Liver (tissue), 9 donors: ENCODE data around the gene PNRC1. TPM values are rescaled to one million over a fixed set of nuclear protein-coding genes. Genes with fewer than 3 reads are reported as not detected.

ENCODE experiments used
- DNase-seq: peaks from one replicate; pipeline ENCODE4 v3.0.0-alpha.2; 2017; ENCODE audit warnings: low spot score
- H3K27ac ChIP-seq, 2 donors: one replicate each; pipeline ENCODE4 v1.7.0; 2013; ENCODE audit warnings: inconsistent platforms in 2 of 2, low read length in 2 of 2, control low read depth in 1 of 2, low read depth in 1 of 2, mild to moderate bottlenecking in 1 of 2
- H3K27me3 ChIP-seq, 4 donors: one replicate each; pipeline versions ENCODE4 v1.6.1 to v1.7.0; 2013; ENCODE audit warnings: low read length in 3 of 4, inconsistent platforms in 1 of 4, mild to moderate bottlenecking in 1 of 4, moderate library complexity in 1 of 4; ENCODE audit not compliant: control insufficient read depth in 4 of 4, insufficient read depth in 4 of 4
- H3K36me3 ChIP-seq, 4 donors: one replicate each; pipeline versions ENCODE4 v1.6.1 to v1.7.0; 2013; ENCODE audit warnings: low read length in 3 of 4, mild to moderate bottlenecking in 3 of 4, low read depth in 1 of 4, moderate library complexity in 1 of 4; ENCODE audit not compliant: control insufficient read depth in 4 of 4, insufficient read depth in 3 of 4
- H3K4me1 ChIP-seq, 4 donors: one replicate each; pipeline versions ENCODE4 v1.6.1 to v1.7.0; 2013; ENCODE audit warnings: low read length in 3 of 4, mild to moderate bottlenecking in 3 of 4, moderate library complexity in 1 of 4; ENCODE audit not compliant: control insufficient read depth in 4 of 4, insufficient read depth in 4 of 4
- H3K4me3 ChIP-seq, 3 donors: one replicate each; pipeline versions ENCODE4 v1.6.1 to v1.7.0; 2013; ENCODE audit warnings: low read length in 3 of 3, control low read depth in 1 of 3, low read depth in 1 of 3, mild to moderate bottlenecking in 1 of 3
- H3K9ac ChIP-seq, 2 donors: one replicate each; pipeline ENCODE4 v1.7.0; 2013; ENCODE audit warnings: low read length in 2 of 2, mild to moderate bottlenecking in 2 of 2, moderate library complexity in 2 of 2, control low read depth in 1 of 2, low read depth in 1 of 2
- H3K9me3 ChIP-seq, 4 donors: one replicate each; pipeline versions ENCODE4 v1.6.1 to v1.7.0; 2013; ENCODE audit warnings: low read length in 3 of 4; ENCODE audit not compliant: control insufficient read depth in 4 of 4
- EGR1 ChIP-seq, 2 donors: IDR thresholded peaks; 2 replicates each; pipeline ENCODE4 v1.6.1; 2016 to 2018; ENCODE audit warnings: antibody characterized with exemption in 2 of 2, low read depth in 2 of 2
- FOXA1 ChIP-seq: IDR thresholded peaks from 2 replicates; pipeline ENCODE4 v1.6.1; 2016; ENCODE audit warnings: antibody characterized with exemption
- FOXA2 ChIP-seq: IDR thresholded peaks from 2 replicates; pipeline ENCODE4 v1.6.1; 2016; ENCODE audit warnings: antibody characterized with exemption
- GABPA ChIP-seq, 2 donors: IDR thresholded peaks in 1 of 2; conservative IDR thresholded peaks in 1 of 2; 2 replicates each; pipeline ENCODE4 v1.6.1; 2016; ENCODE audit warnings: antibody characterized with exemption in 2 of 2, mild to moderate bottlenecking in 1 of 2, moderate library complexity in 1 of 2
- HNF4A ChIP-seq, 2 donors: conservative IDR thresholded peaks; 2 replicates each; pipeline ENCODE4 v1.6.1; 2016; ENCODE audit warnings: antibody characterized with exemption in 2 of 2, mild to moderate bottlenecking in 2 of 2
- HNF4G ChIP-seq: IDR thresholded peaks from 2 replicates; pipeline ENCODE4 v1.6.1; 2016; ENCODE audit warnings: antibody characterized with exemption
- JUND ChIP-seq, 2 donors: IDR thresholded peaks; 2 replicates each; pipeline ENCODE4 v1.6.1; 2016; ENCODE audit warnings: antibody characterized with exemption in 2 of 2
- NR2F2 ChIP-seq: IDR thresholded peaks from 2 replicates; pipeline ENCODE4 v1.6.1; 2016; ENCODE audit warnings: antibody characterized with exemption
- RAD21 ChIP-seq, 2 donors: IDR thresholded peaks; 2 replicates each; pipeline ENCODE4 v1.6.1; 2016; ENCODE audit warnings: antibody characterized with exemption in 2 of 2, mild to moderate bottlenecking in 2 of 2
- RXRA ChIP-seq, 2 donors: IDR thresholded peaks; 2 replicates each; pipeline ENCODE4 v1.6.1; 2017 to 2018; ENCODE audit warnings: antibody characterized with exemption in 2 of 2, mild to moderate bottlenecking in 1 of 2
- SP1 ChIP-seq: IDR thresholded peaks from 2 replicates; pipeline ENCODE4 v1.6.1; 2018; ENCODE audit warnings: antibody characterized with exemption, mild to moderate bottlenecking
- TAF1 ChIP-seq: conservative IDR thresholded peaks from 2 replicates; pipeline ENCODE4 v1.6.1; 2016; ENCODE audit warnings: antibody characterized with exemption, mild to moderate bottlenecking
- YY1 ChIP-seq: IDR thresholded peaks from 2 replicates; pipeline ENCODE4 v1.6.1; 2016; ENCODE audit warnings: antibody characterized with exemption, mild to moderate bottlenecking
- WGBS: extraction: QIAGEN DNeasy Blood & Tissue Kit; methylation state at CpG from one replicate; pipeline ENCODE4 v1.1.7; 2013; 5-methylcytosine and 5-hydroxymethylcytosine counted together
- polyA plus RNA-seq, 2 donors: library from polyadenylated mRNA; stranded (reverse) in 1 of 2; unstranded in 1 of 2; fragments of 200-250 nt in 1 of 2; fragments of >200 nt in 1 of 2; fragmentation: Nextera tagmentation in 1 of 2; extraction: Ambion mirVana in 1 of 2; gene quantifications; one replicate each; pipeline versions ENCODE4 v1.2.1 to v1.2.3, GENCODE V29; 2013 to 2015
- total RNA-seq, 2 donors: library from RNA; depleted of rRNA; stranded (reverse); fragments of >200 nt; gene quantifications; one replicate each; pipeline ENCODE4 v1.2.3, GENCODE V29; 2014
- TF ChIP-seq, protein P1 (sequence below): fragments of 150-350 bp; IDR thresholded peaks from 2 replicates; pipeline ENCODE4 v1.5.1; 2017; ENCODE audit warnings: improper control_type of control experiment, low read depth, low read length; ENCODE audit not compliant: missing input control
- TF ChIP-seq, protein P2 (sequence below): IDR thresholded peaks from 2 replicates; pipeline ENCODE4 v1.6.1; 2016; ENCODE audit warnings: antibody characterized with exemption
- TF ChIP-seq, protein P3 (sequence below): IDR thresholded peaks from 2 replicates; pipeline ENCODE4 v1.6.1; 2016; ENCODE audit warnings: antibody characterized with exemption, mild to moderate bottlenecking
- TF ChIP-seq, protein P4 (sequence below): IDR thresholded peaks from 2 replicates; pipeline ENCODE4 v1.6.1; 2016; ENCODE audit warnings: antibody characterized with exemption
- TF ChIP-seq, protein P5 (sequence below): IDR thresholded peaks from 2 replicates; pipeline ENCODE4 v1.6.1; 2016; ENCODE audit warnings: antibody characterized with exemption
- donor health status: healthy.
- donor health status: healthy.
- donor health status: healthy.
- donor health status: healthy.
- donor health status: healthy.

PNRC1 gene
- total and polyA plus RNA-seq, 4 donors, result 27.4 to 71.4 (median 53.6) TPM

DNA sequence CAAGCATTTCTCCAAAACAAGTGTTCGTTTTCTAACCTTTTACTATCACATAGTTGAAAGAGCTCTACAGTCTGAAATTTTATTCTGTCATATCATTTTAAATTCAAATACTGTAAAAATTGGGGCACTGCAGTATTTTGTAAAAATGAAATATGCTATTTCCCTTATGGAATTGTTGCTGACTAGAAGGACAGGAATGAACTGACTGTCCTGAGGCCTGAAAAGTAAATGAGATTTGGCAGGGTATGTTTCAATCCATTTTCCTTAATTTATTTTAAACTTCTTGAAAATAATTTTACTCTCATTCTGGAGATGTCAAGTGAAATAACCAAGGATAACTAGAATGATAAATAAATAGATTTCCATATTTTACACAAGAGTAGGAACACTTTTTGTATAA is 11.9 kb upstream of the PNRC1 start:
- TF ChIP-seq GABPA (IDR thresholded peaks at IDR 0.05 in 1 of 2, conservative IDR thresholded peaks at IDR 0.05 in 1 of 2) (no peak), FOXA2 (no peak), RXRA (IDR thresholded peaks at IDR 0.05) (no peak), RAD21 (IDR thresholded peaks at IDR 0.05) (no peak), TAF1 (no peak), HNF4A (conservative IDR thresholded peaks at IDR 0.05) (no peak), EGR1 (IDR thresholded peaks at IDR 0.05; ENCODE audit: low read depth in 2 of 2) (no peak), SP1 (no peak), HNF4G (no peak), NR2F2 (no peak), YY1 (no peak), JUND (IDR thresholded peaks at IDR 0.05) (no peak), FOXA1 (no peak)
- TF ChIP-seq, protein P1, sequence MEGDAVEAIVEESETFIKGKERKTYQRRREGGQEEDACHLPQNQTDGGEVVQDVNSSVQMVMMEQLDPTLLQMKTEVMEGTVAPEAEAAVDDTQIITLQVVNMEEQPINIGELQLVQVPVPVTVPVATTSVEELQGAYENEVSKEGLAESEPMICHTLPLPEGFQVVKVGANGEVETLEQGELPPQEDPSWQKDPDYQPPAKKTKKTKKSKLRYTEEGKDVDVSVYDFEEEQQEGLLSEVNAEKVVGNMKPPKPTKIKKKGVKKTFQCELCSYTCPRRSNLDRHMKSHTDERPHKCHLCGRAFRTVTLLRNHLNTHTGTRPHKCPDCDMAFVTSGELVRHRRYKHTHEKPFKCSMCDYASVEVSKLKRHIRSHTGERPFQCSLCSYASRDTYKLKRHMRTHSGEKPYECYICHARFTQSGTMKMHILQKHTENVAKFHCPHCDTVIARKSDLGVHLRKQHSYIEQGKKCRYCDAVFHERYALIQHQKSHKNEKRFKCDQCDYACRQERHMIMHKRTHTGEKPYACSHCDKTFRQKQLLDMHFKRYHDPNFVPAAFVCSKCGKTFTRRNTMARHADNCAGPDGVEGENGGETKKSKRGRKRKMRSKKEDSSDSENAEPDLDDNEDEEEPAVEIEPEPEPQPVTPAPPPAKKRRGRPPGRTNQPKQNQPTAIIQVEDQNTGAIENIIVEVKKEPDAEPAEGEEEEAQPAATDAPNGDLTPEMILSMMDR, result no peak
- TF ChIP-seq, protein P2, sequence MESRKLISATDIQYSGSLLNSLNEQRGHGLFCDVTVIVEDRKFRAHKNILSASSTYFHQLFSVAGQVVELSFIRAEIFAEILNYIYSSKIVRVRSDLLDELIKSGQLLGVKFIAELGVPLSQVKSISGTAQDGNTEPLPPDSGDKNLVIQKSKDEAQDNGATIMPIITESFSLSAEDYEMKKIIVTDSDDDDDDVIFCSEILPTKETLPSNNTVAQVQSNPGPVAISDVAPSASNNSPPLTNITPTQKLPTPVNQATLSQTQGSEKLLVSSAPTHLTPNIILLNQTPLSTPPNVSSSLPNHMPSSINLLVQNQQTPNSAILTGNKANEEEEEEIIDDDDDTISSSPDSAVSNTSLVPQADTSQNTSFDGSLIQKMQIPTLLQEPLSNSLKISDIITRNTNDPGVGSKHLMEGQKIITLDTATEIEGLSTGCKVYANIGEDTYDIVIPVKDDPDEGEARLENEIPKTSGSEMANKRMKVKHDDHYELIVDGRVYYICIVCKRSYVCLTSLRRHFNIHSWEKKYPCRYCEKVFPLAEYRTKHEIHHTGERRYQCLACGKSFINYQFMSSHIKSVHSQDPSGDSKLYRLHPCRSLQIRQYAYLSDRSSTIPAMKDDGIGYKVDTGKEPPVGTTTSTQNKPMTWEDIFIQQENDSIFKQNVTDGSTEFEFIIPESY, result no peak
- TF ChIP-seq, protein P3, sequence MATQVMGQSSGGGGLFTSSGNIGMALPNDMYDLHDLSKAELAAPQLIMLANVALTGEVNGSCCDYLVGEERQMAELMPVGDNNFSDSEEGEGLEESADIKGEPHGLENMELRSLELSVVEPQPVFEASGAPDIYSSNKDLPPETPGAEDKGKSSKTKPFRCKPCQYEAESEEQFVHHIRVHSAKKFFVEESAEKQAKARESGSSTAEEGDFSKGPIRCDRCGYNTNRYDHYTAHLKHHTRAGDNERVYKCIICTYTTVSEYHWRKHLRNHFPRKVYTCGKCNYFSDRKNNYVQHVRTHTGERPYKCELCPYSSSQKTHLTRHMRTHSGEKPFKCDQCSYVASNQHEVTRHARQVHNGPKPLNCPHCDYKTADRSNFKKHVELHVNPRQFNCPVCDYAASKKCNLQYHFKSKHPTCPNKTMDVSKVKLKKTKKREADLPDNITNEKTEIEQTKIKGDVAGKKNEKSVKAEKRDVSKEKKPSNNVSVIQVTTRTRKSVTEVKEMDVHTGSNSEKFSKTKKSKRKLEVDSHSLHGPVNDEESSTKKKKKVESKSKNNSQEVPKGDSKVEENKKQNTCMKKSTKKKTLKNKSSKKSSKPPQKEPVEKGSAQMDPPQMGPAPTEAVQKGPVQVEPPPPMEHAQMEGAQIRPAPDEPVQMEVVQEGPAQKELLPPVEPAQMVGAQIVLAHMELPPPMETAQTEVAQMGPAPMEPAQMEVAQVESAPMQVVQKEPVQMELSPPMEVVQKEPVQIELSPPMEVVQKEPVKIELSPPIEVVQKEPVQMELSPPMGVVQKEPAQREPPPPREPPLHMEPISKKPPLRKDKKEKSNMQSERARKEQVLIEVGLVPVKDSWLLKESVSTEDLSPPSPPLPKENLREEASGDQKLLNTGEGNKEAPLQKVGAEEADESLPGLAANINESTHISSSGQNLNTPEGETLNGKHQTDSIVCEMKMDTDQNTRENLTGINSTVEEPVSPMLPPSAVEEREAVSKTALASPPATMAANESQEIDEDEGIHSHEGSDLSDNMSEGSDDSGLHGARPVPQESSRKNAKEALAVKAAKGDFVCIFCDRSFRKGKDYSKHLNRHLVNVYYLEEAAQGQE, result no peak
- TF ChIP-seq, protein P4, sequence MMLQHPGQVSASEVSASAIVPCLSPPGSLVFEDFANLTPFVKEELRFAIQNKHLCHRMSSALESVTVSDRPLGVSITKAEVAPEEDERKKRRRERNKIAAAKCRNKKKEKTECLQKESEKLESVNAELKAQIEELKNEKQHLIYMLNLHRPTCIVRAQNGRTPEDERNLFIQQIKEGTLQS, result no peak
- TF ChIP-seq, protein P5, sequence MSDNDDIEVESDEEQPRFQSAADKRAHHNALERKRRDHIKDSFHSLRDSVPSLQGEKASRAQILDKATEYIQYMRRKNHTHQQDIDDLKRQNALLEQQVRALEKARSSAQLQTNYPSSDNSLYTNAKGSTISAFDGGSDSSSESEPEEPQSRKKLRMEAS, result no peak
- H3K4me1 ChIP-seq, result peaks cover 10 to 20% (median 17%) of the 10 kb centered on the region in 4 donors
- WGBS, result 45% methylated on average over 1 of the region's 1 CpG
- H3K9me3 ChIP-seq, result peaks cover 0 to 3% (median 1%) of the 10 kb centered on the region in 4 donors
- H3K36me3 ChIP-seq, result no peaks in the 10 kb centered on the region
- no peaks in the 10 kb centered on the region for H3K27me3 ChIP-seq
- no peak overlapping the region for H3K4me3 ChIP-seq
- no peak overlapping the region for H3K27ac ChIP-seq
- no peak overlapping the region for H3K9ac ChIP-seq
- DNase-seq, result no peak
